GM12875 (cell line): Measurements from ENCODE around the gene HOXB7.
A peak's percentile ranks its signal among the peaks of the same experiment; 100 is the strongest.

Experiments
- H3K4me3 ChIP-seq: one replicate; pipeline ENCODE4 v1.5.1; 2011; ENCODE audit warnings: low read depth, low read length, control low read depth
- CTCF ChIP-seq: IDR thresholded peaks from 2 replicates; pipeline ENCODE4 v1.5.1; 2011; ENCODE audit warnings: low read depth, mild to moderate bottlenecking, control low read depth, inconsistent platforms, low read length, moderate library complexity, borderline replicate concordance; ENCODE audit not compliant: insufficient read depth

HOXB7 gene

GRCh38 chr17:48629411-48629759 lies 18.6 kb upstream of the HOXB7 start:
- no peak for TF ChIP-seq CTCF
- no peak overlapping the region for H3K4me3 ChIP-seq

GRCh38 chr17:48628649-48629410 lies 18.0 kb upstream of the HOXB7 start:
- no peak for TF ChIP-seq CTCF
- H3K4me3 ChIP-seq: no peak overlapping the region

GRCh38 chr17:48627623-48628521 lies 17.1 kb upstream of the HOXB7 start:
- no peak for TF ChIP-seq CTCF
- H3K4me3 ChIP-seq: no peak overlapping the region

GRCh38 chr17:48627118-48627597 lies 16.3 kb upstream of the HOXB7 start:
- TF ChIP-seq CTCF: no peak
- H3K4me3 ChIP-seq: no peak overlapping the region

GRCh38 chr17:48626245-48627117 lies 15.7 kb upstream of the HOXB7 start, which contains the start of gene HOXB9:
Gene HOXB9 (minus strand): TSS chr17:48626358. CDS start chr17:48626269, 89 bp downstream.
- H3K4me3 ChIP-seq: peak within 1 kb of the TSS; percentile 36
- TF ChIP-seq CTCF: no peak

GRCh38 chr17:48625495-48626244 lies 14.9 kb upstream of the HOXB7 start:
- no peak for TF ChIP-seq CTCF
- H3K4me3 ChIP-seq: peak overlapping the region; percentile 36
